Measurements from ENCODE around the gene NFIC.
"Not testable (repeated sequence)": the region's sequence is repeated elsewhere in the genome, so short reads cannot be mapped to it uniquely, and the experiment has no call there.

The NFIC gene

DNA sequence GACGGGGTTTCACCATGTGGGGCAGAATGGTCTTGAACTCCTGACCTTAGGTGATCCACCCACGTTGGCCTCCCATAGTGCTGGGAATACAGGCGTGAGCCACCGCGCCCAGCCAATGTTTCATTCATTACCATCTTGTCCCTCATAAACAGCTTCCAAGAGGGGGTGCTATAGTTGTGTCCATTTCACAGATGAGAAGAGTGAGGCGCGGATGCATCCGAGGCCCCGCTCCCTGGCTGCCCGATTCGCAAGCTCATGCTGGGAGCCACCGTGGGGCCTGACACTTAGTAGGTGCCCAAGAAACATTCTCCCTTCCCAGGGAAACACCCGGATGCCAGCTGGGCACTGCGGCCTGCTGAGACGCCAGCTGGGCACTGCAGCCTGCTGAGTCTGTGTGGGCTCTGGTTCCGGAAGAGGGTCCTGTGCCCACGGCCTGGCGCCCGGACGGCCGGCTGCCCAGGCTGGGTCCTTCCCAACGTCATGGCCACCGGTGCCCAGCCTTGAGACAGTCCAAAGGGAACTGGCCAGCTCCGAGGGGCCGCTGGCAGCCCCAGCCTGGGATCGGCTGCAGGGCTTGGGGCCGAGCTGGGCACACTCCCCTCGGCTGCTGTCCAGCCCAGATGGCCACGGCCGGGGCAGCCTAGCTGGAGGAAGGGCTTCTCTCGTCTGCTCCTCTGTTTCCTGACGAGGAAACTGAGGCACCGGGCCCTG, 54.7 kb downstream of the NFIC start:
- DNase-seq (ENCODE audit: low read depth) = no peak
- TF ChIP-seq POLR2A (IDR thresholded peaks at IDR 0.05; ENCODE audit: extremely low read depth, insufficient read length) = no peak
- TF ChIP-seq, protein P1, sequence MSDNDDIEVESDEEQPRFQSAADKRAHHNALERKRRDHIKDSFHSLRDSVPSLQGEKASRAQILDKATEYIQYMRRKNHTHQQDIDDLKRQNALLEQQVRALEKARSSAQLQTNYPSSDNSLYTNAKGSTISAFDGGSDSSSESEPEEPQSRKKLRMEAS (IDR thresholded peaks at IDR 0.05; ENCODE audit: low read depth, low read length) = no peak
- no peak for TF ChIP-seq MYC (IDR thresholded peaks at IDR 0.05; ENCODE audit: low read depth, low read length)
- TF ChIP-seq, protein P2, sequence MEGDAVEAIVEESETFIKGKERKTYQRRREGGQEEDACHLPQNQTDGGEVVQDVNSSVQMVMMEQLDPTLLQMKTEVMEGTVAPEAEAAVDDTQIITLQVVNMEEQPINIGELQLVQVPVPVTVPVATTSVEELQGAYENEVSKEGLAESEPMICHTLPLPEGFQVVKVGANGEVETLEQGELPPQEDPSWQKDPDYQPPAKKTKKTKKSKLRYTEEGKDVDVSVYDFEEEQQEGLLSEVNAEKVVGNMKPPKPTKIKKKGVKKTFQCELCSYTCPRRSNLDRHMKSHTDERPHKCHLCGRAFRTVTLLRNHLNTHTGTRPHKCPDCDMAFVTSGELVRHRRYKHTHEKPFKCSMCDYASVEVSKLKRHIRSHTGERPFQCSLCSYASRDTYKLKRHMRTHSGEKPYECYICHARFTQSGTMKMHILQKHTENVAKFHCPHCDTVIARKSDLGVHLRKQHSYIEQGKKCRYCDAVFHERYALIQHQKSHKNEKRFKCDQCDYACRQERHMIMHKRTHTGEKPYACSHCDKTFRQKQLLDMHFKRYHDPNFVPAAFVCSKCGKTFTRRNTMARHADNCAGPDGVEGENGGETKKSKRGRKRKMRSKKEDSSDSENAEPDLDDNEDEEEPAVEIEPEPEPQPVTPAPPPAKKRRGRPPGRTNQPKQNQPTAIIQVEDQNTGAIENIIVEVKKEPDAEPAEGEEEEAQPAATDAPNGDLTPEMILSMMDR (IDR thresholded peaks at IDR 0.05; ENCODE audit: low read depth, low read length) = no peak
- H3K4me3 ChIP-seq (ENCODE audit: low read depth, low read length) = no peak overlapping the region

DNA sequence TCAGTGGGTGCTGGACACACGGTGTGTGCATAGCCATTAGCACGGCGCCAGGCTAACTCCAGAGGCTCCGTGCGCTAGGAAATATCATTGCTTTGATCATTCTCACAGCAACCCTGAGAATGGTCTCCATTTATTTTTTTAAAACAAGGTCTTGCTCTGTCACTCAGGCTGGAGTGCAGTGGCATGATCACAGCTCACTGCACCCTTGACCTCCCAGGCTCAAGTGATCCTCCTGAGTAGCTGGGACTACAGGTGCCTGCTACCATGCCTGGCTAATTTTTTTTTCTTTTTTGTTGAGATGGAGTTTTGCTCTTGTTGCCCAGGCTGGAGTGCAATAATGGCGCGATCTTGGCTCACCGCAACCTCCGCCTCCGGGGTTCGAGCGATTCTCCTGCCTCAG, 55.3 kb downstream of the NFIC start:
- H3K4me3 ChIP-seq (ENCODE audit: low read depth, low read length); DNase-seq (ENCODE audit: low read depth): not testable (repeated sequence)

DNA sequence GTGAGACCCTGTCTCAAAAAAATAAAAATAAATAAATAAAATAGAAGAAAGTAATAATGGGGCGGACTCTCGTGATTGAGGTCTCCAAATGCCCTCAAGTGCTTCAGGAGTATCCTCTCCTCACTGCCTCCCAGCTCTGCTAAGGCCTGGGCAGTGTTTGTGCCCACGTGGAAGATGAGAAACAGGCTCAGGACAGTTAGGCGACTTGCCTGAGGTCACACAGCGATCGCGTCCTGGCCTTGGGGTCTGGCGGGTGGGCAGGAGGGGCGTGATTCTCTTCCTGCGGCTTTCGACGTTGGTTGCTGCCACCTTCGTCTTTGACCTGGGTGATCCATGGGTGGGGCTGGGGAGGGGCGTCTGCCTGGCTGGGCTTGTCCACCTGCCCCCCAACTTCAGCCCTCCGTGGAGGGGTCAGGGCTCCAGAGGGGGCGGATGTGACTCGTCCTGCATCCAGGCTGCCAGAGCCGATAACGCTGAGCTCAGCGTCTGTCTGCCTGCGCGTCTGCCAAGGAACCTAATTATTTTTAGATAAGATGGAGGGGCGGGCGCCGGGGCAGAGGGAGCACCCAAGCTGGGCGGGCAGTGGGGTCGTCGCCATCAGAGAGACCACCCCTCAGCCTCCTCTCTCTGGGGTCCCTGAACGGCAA, 56.9 kb downstream of the NFIC start:
- no peak for TF ChIP-seq POLR2A (IDR thresholded peaks at IDR 0.05; ENCODE audit: extremely low read depth, insufficient read length)
- TF ChIP-seq MYC (IDR thresholded peaks at IDR 0.05; ENCODE audit: low read depth, low read length) = no peak
- TF ChIP-seq, protein P1 (IDR thresholded peaks at IDR 0.05; ENCODE audit: low read depth, low read length) = no peak
- TF ChIP-seq, protein P2 (IDR thresholded peaks at IDR 0.05; ENCODE audit: low read depth, low read length) = no peak
- no peak overlapping the region for H3K4me3 ChIP-seq (ENCODE audit: low read depth, low read length)

DNA sequence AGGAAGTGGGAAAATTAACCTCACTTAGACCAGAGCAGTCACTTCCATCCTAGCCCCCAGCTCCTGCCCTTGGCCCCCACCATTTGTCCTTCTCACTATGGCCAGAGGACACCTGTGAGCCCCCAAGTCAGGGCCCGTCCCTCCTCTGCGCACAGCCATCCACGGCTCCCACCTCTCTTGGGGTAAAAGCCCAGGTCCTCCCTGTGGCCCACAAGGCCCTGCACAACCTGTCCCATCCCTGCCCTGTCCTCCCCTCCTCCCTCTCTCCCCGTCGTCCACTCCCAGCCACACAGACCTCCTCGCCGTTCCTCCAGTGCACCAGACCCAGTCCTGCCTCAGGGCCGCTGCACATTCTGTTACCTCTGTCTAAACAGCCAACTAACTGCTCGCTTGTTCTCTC, 60.0 kb downstream of the NFIC start:
- H3K4me3 ChIP-seq (ENCODE audit: low read depth, low read length) = no peak overlapping the region
- DNase-seq (ENCODE audit: low read depth) = no peak
- no peak for TF ChIP-seq POLR2A (IDR thresholded peaks at IDR 0.05; ENCODE audit: extremely low read depth, insufficient read length)
- no peak for TF ChIP-seq MYC (IDR thresholded peaks at IDR 0.05; ENCODE audit: low read depth, low read length)
- TF ChIP-seq, protein P1 (IDR thresholded peaks at IDR 0.05; ENCODE audit: low read depth, low read length) = no peak
- TF ChIP-seq, protein P2 (IDR thresholded peaks at IDR 0.05; ENCODE audit: low read depth, low read length) = no peak

More for the DNA sequence above, 56.9 kb downstream of the NFIC start:
- no peak for DNase-seq (ENCODE audit: low read depth)

DNA sequence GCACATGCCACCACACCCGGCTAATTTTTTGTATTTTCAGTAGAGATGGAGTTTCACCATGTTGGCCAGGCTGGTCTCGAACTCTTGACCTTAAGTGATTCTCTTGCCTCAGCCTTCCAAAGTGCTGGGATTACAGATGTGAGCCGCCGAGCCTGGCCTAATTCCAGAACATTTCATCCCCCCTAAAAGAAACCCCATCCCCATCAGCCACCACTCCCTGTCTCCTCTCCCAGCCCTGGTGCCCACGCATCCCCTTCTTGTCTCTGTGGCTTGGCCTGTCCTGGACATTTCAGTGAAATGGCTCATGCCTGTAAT, 63.9 kb downstream of the NFIC start:
- not testable (repeated sequence) for H3K4me3 ChIP-seq (ENCODE audit: low read depth, low read length); DNase-seq (ENCODE audit: low read depth)

DNA sequence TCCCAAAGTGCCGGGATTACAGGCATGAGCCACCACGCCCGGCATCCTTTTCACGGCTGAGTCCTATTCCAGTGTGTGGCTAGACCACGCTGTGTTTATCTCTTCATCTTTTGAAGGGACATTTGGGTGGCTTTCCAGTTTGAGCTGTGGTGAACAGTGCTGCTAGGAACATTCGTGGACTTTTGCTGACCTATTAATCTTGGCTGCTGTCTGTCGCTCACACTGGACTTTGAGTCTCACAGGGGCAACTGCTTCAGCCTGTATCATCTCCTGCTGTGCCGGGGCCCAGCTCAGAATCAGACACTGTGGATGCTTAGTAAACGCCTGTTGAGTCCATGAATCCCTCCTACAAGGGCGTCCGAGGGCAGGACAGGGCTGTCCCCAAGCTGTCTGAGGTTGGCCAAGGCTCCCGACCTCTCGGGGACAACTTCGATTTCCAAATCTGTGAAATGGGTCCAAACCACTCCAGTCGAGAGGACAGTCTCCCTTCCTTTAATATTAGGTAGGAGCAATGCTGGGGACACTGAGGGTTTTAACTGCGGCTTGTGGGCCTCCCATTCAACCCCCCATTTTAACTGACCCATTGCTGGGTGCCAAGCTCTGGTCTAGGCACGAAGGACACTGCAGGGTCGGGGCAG, 65.5 kb downstream of the NFIC start:
- H3K4me3 ChIP-seq (ENCODE audit: low read depth, low read length) = no peak overlapping the region
- TF ChIP-seq, protein P1 (IDR thresholded peaks at IDR 0.05; ENCODE audit: low read depth, low read length) = no peak
- no peak for TF ChIP-seq MYC (IDR thresholded peaks at IDR 0.05; ENCODE audit: low read depth, low read length)
- TF ChIP-seq, protein P2 (IDR thresholded peaks at IDR 0.05; ENCODE audit: low read depth, low read length) = no peak
- no peak for TF ChIP-seq POLR2A (IDR thresholded peaks at IDR 0.05; ENCODE audit: extremely low read depth, insufficient read length)
- no peak for DNase-seq (ENCODE audit: low read depth)
